ENCODE measurements around the gene ARHGEF17. TPM values are rescaled to one million over a fixed set of nuclear protein-coding genes. Genes with fewer than 3 reads are reported as not detected.
A peak's percentile ranks its signal among the peaks of the same experiment; 100 is the strongest.
"Not testable (repeated sequence)": the region's sequence is repeated elsewhere in the genome, so short reads cannot be mapped to it uniquely, and the experiment has no call there.

Gene ARHGEF17
- total RNA-seq, 4 donors from 2014 or later, result 10.2 to 18.8 (median 14.7) TPM

DNA sequence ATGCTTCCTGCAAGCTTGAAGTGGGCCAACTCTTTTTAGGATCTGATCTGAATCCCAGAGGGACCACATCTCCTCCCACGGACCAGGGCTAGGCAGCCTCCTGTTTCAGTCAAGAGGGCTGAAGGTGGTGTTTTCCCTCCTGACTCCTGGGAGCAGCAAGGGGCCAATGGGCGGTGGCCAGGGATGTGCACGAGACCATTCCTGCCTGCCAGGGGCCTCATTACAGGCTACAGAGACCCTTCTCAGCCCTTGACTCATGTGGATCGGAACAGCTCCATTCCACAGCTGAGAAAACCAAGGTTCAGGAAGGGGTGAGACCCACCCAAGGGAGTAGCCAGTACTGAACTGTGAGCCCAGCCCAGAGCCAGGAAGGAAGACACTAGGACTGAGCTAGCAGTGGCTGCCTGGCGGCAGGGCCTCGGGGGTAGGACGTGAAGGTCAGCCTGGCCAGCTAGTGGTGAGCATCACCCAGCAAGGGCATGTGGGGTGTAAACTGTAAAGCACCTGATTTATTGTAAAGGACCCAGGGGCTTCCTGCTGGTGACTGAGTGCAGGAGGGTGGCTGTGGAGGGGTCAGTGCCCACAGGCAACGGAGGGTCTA, 39.3 kb upstream of the ARHGEF17 start:
- WGBS, 2 donors, result 87 to 95% methylated on average over 6 to 8 of the region's 8 CpGs
- DNase-seq (ENCODE audit: low spot score in 2 of 2), result peak in 1 of 2 donors; percentile 76
- TF ChIP-seq CTCF (IDR thresholded peaks at IDR 0.05) (no peak), POLR2A (IDR thresholded peaks at IDR 0.05) (no peak)
- intact Hi-C loops (cut with DNase I; ENCODE audit: low total_unique reads), result no loop called here
- no peak overlapping the region for H3K4me3 ChIP-seq (ENCODE audit: low read depth, poor library complexity, severe bottlenecking)

DNA sequence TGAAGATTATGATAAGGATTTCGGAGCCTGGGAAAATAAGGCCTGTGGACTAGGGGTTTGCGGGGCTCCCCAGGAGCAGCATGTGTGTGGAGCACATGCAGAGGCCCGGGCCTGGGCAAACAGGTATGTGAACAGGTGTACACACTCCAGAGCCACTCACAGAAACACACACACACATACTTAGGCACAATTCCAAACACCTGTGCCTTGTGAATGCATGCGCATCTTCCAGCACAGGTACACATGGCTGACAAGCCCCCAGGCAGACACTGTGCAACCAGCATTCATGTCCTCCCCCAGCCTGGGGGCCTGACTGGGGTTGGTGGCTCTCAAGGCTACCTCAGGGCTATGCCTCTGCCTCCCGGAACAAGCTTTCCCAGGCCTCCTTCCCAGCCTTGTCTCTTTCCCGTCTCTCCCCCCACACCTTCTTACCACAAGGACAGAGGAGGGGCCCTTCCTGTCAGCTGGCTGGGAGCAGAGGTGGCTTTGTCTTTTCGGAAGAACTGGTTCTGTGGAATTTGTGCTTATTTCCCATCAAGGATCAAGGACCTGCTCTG, 38.5 kb upstream of the ARHGEF17 start:
- no peak for TF ChIP-seq POLR2A (IDR thresholded peaks at IDR 0.05)
- no peak for TF ChIP-seq CTCF (IDR thresholded peaks at IDR 0.05)
- WGBS, 2 donors, result 66 to 73% methylated on average over 7 of the region's 7 CpGs
- intact Hi-C loops (cut with DNase I; ENCODE audit: low total_unique reads), result no loop called here
- DNase-seq (ENCODE audit: low spot score in 2 of 2), result peak in 1 of 2 donors; percentile 62
- no peak overlapping the region for H3K4me3 ChIP-seq (ENCODE audit: low read depth, poor library complexity, severe bottlenecking)

- H3K4me3 ChIP-seq (ENCODE audit: low read depth, poor library complexity, severe bottlenecking), result no peak overlapping the region
- TF ChIP-seq POLR2A (IDR thresholded peaks at IDR 0.05) (no peak), CTCF (IDR thresholded peaks at IDR 0.05) (no peak)
- peak in 1 of 2 donors; percentile 83 for DNase-seq (ENCODE audit: low spot score in 2 of 2)
- intact Hi-C loops (cut with DNase I; ENCODE audit: low total_unique reads), result no loop called here
- WGBS, 2 donors, result 89 to 93% methylated on average over 7 of the region's 7 CpGs
These were observed 37.8 kb upstream of the ARHGEF17 start for GRCh38 chr11:73270016-73270854.

- H3K4me3 ChIP-seq (ENCODE audit: low read depth, poor library complexity, severe bottlenecking), result no peak overlapping the region
- 87 to 90% methylated on average over 18 of the region's 18 CpGs for WGBS, 2 donors
- DNase-seq (ENCODE audit: low spot score in 2 of 2), result peak in 1 of 2 donors; percentile 79
- TF ChIP-seq POLR2A (IDR thresholded peaks at IDR 0.05) (no peak), CTCF (IDR thresholded peaks at IDR 0.05) (no peak)
- intact Hi-C loops (cut with DNase I; ENCODE audit: low total_unique reads), result no loop called here
These were observed 37.1 kb upstream of the ARHGEF17 start for GRCh38 chr11:73270855-73271477.

- WGBS, 2 donors, result 85 to 88% methylated on average over 10 of the region's 10 CpGs
- intact Hi-C loops (cut with DNase I; ENCODE audit: low total_unique reads), result not testable (repeated sequence)
These were observed 36.6 kb upstream of the ARHGEF17 start for GRCh38 chr11:73271478-73271865.

More at GRCh38 chr11:73271478-73271865, 36.6 kb upstream of the ARHGEF17 start:
- DNase-seq (ENCODE audit: low spot score in 2 of 2); H3K4me3 ChIP-seq (ENCODE audit: low read depth, poor library complexity, severe bottlenecking): not testable (repeated sequence)

Data from lower leg skin (tissue), 4 donors.